HG02943 (cell line): ENCODE measurements around the gene MYBPC1.
"Not testable (repeated sequence)": the region's sequence is repeated elsewhere in the genome, so short reads cannot be mapped to it uniquely, and the experiment has no call there.

Experiments
- ATAC-seq: cut with Tn5 transposase; IDR thresholded peaks from one replicate; pipeline ENCODE4 v1.9.1; 2021; ENCODE audit warnings: mild to moderate bottlenecking, low read depth, moderate library complexity; ENCODE audit not compliant: unreplicated experiment

The MYBPC1 gene

GRCh38 chr12:101727098-101727497 lies 132.3 kb downstream of the MYBPC1 start:
- ATAC-seq: no peak

GRCh38 chr12:101729842-101730241 lies 135.1 kb downstream of the MYBPC1 start:
- ATAC-seq: no peak

- no peak for ATAC-seq
Observed at GRCh38 chr12:101732318-101732717, 137.5 kb downstream of the MYBPC1 start.

GRCh38 chr12:101733166-101733565 lies 138.4 kb downstream of the MYBPC1 start:
- no peak for ATAC-seq

GRCh38 chr12:101734482-101734881 lies 139.7 kb downstream of the MYBPC1 start:
- ATAC-seq: not testable (repeated sequence)
